ENCODE results near the gene ACTR3.

ACTR3 gene

DNA sequence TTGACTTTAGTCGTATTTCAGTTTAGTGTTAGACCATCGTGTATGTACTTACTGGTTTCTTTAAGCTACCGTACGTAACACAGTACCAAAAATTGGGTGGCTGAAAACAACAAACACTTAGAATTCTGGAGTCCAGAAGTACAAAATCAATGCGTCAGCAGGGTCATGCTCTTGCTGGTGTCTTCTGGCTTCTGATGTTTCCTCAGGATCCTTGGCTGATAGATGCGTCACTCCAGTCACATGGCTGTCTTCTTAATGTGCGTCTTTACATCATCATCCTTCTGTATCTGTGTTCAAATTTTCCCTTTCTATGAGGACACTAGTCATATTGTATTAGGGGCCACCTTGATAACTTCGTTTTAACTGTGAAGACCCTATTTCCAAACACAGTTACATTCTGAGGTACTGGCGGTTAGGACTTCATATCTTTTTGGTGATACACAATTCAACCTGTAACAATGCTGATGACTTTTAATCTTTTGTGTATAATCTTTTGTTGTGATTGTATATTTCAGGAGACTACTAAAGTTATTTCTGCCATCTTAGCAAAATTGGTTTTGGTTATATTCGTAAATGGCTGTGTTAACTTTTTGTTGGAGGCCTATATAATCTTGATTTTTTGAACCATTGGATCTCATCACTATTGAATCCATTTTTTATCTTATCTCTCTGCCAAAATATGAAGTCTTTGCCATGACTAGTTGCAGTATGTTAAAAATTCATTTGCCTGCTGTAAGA is 25.4 kb downstream of the ACTR3 start:
- no peak overlapping the region for H3K27ac ChIP-seq

DNA sequence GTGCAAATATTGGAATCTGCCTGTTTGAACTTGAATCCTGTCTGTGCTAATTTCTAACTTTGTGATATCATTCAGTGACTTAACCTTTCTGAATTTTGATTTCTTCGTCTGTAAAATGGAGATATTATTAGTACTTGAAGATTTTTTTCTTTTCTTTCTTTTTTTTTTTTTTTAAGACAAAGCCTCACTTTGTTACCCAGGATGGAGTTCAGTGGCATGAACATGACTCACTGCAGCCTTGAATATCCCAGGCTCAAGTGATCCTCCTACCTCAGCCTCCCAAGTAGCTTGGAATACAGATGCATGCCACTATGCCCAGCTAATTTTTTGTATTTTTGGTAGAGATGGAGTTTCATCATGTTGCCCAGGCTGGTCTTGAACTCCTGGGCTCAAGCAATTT is 28.3 kb downstream of the ACTR3 start:
- Histone ChIP-seq H3K4me3 (ENCODE audit: low read depth, low read length) (no peak overlapping the region), H3K27me3 (replicated peaks) (no peaks in the 10 kb centered on the region), H3K36me3 (replicated peaks) (peaks cover 54% of the 10 kb centered on the region), H3K27ac (no peak overlapping the region)
- TF ChIP-seq, protein P1, sequence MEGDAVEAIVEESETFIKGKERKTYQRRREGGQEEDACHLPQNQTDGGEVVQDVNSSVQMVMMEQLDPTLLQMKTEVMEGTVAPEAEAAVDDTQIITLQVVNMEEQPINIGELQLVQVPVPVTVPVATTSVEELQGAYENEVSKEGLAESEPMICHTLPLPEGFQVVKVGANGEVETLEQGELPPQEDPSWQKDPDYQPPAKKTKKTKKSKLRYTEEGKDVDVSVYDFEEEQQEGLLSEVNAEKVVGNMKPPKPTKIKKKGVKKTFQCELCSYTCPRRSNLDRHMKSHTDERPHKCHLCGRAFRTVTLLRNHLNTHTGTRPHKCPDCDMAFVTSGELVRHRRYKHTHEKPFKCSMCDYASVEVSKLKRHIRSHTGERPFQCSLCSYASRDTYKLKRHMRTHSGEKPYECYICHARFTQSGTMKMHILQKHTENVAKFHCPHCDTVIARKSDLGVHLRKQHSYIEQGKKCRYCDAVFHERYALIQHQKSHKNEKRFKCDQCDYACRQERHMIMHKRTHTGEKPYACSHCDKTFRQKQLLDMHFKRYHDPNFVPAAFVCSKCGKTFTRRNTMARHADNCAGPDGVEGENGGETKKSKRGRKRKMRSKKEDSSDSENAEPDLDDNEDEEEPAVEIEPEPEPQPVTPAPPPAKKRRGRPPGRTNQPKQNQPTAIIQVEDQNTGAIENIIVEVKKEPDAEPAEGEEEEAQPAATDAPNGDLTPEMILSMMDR (IDR thresholded peaks at IDR 0.05; ENCODE audit: low read depth, low read length, missing control alignments) = no peak
- no peak for DNase-seq
- in situ Hi-C loops (cut with HindIII; ENCODE audit: low pct_ligation_motif_present, low sequenced_read_pairs) = no loop called here

More for the DNA sequence above, 25.4 kb downstream of the ACTR3 start:
- Histone ChIP-seq H3K36me3 (replicated peaks) (peaks cover 43% of the 10 kb centered on the region), H3K27me3 (replicated peaks) (no peaks in the 10 kb centered on the region), H3K4me3 (ENCODE audit: low read depth, low read length) (no peak overlapping the region)
- in situ Hi-C loops (cut with HindIII; ENCODE audit: low pct_ligation_motif_present, low sequenced_read_pairs) = no loop called here
- DNase-seq = no peak
- TF ChIP-seq, protein P1 (IDR thresholded peaks at IDR 0.05; ENCODE audit: low read depth, low read length, missing control alignments) = no peak

DNA sequence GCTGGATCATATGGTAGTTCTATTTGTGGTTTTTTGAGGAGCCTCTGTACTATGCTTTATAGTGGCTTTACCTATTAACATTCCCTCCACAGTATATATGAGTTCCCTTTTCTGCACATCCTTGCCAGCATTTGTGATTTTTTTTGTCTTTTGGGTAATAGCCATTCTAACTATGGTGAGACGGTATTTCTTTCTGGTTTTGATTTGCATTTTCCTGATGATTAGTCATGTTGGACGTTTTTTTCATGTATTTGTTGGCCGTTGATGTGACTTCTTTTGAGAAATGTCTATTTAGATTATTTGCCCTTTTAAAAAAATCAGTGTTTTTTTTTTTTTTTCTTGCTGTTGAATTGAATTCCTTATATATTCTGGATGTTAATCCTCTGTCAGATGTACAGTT is 31.1 kb downstream of the ACTR3 start:
- TF ChIP-seq, protein P1 (IDR thresholded peaks at IDR 0.05; ENCODE audit: low read depth, low read length, missing control alignments) = no peak
- Histone ChIP-seq H3K36me3 (replicated peaks) (peaks cover 53% of the 10 kb centered on the region), H3K27ac (no peak overlapping the region)

DNA sequence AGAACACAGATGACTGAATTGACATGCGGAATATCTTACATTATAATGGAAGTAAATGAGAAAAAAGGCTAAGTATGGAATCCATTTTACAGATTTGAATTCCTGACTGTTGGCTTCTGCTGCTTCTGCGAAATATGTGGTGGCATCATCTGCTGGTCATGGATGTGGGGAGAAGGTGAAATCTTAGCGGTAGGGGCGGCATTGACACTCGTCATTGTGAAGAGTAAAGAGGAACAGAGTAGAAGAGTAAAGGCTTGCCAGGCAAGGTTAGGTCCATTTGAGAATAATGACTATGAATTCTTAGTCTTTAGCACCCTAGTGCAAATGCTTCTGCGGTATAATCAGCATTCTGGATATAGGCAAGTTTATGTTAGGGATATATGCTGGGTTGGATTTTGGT is 32.4 kb downstream of the ACTR3 start:
- H3K27me3 ChIP-seq (replicated peaks) = no peaks in the 10 kb centered on the region
- H3K27ac ChIP-seq = no peak overlapping the region
- TF ChIP-seq, protein P1 (IDR thresholded peaks at IDR 0.05; ENCODE audit: low read depth, low read length, missing control alignments) = no peak
- in situ Hi-C loops (cut with HindIII; ENCODE audit: low pct_ligation_motif_present, low sequenced_read_pairs) = no loop called here
- DNase-seq = no peak
- H3K36me3 ChIP-seq (replicated peaks) = peaks cover 50% of the 10 kb centered on the region
- H3K4me3 ChIP-seq (ENCODE audit: low read depth, low read length) = no peak overlapping the region

More for the DNA sequence above, 31.1 kb downstream of the ACTR3 start:
- in situ Hi-C loops (cut with HindIII; ENCODE audit: low pct_ligation_motif_present, low sequenced_read_pairs) = no loop called here
- no peak for DNase-seq
- no peaks in the 10 kb centered on the region for H3K27me3 ChIP-seq (replicated peaks)
- H3K4me3 ChIP-seq (ENCODE audit: low read depth, low read length) = no peak overlapping the region

DNA sequence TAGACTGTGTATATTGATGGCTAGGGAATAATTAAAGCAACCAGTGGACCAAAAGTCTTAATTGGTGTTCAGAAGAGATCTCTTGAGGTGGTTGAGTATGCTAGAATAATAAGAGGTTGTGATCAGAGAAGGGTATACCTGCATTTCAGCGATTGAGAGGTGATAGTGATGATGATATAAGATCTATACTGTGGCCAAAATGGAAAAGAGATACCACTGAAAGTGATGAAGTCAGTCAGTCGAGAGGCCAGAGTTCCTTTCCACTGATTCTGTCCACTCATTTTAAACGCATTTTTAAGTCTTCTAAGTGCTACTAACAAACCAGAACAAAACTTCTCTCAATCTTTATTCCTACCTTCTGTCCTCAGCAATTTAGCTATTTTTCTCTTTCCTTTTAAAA is 32.9 kb downstream of the ACTR3 start:
- peaks cover 50% of the 10 kb centered on the region for H3K36me3 ChIP-seq (replicated peaks)
- no peaks in the 10 kb centered on the region for H3K27me3 ChIP-seq (replicated peaks)
- no peak overlapping the region for H3K4me3 ChIP-seq (ENCODE audit: low read depth, low read length)
- TF ChIP-seq, protein P1 (IDR thresholded peaks at IDR 0.05; ENCODE audit: low read depth, low read length, missing control alignments) = no peak
- in situ Hi-C loops (cut with HindIII; ENCODE audit: low pct_ligation_motif_present, low sequenced_read_pairs) = no loop called here
- DNase-seq = no peak
- H3K27ac ChIP-seq = no peak overlapping the region

DNA sequence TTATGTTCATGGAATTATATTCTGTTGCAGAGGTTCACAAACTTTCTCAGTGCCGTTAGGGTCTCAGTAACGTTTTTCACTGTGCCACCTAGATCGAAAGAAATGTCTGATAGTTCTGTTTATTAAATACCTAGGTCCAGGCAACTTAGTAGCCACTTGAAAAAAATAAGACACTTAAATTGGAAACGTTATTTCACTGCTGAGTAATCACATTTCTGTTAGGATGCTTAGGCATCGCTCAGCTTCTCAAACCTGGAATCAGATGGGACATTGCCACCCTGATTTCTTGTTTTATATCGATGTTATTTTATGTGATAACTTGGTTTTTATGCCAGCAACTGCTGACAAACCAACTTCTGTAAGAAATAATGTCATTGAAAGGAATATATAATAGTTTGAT is 36.0 kb downstream of the ACTR3 start:
- Histone ChIP-seq H3K36me3 (replicated peaks) (peaks cover 44% of the 10 kb centered on the region), H3K27ac (no peak overlapping the region), H3K27me3 (replicated peaks) (no peaks in the 10 kb centered on the region), H3K4me3 (ENCODE audit: low read depth, low read length) (no peak overlapping the region)
- in situ Hi-C loops (cut with HindIII; ENCODE audit: low pct_ligation_motif_present, low sequenced_read_pairs) = no loop called here
- TF ChIP-seq, protein P1 (IDR thresholded peaks at IDR 0.05; ENCODE audit: low read depth, low read length, missing control alignments) = no peak
- no peak for DNase-seq
